K562 (cell line): Measurements from ENCODE around the gene GPC3. TPM values are rescaled to one million over a fixed set of nuclear protein-coding genes. Genes with fewer than 3 reads are reported as not detected.

Experiments used
- ATAC-seq: fragments of 200-7000 bp; cut with Tn5 transposase; 3 replicates; pipeline ENCODE4 v1.9.1; 2020; ENCODE audit warnings: moderate library complexity
- BruUV-seq: library from RNA; stranded (reverse); fragments of 400-500 nt; replicated peaks from 2 replicates; lab custom pipeline; 2021; lab: Mats Ljungman, UMichigan
- CTCF ChIA-PET: fragments of 300-600 bp; formaldehyde crosslinking; extraction: SDS; loops from one replicate; lab custom pipeline; 2021; ENCODE audit warnings: low intra/inter-chr PET ratio; lab: Yijun Ruan, JAX
- POLR2A ChIA-PET: fragments of 300-600, 350-650 bp; sonication (Branson Sonifier 250); formaldehyde crosslinking; extraction: SDS; loops from one replicate; lab custom pipeline; 2021; ENCODE audit warnings: antibody characterized with exemption, inconsistent platforms; lab: Yijun Ruan, JAX
- DNase-seq, 4 experiments: peaks; one replicate each; pipeline versions ENCODE4 v3.0.0 to v3.0.0-alpha.2; 2011 to 2018; ENCODE audit warnings: low spot score in 3 of 4, mixed read lengths in 3 of 4; ENCODE audit errors: extremely low read depth in 1 of 4
- FAIRE-seq: peaks from 2 replicates; lab custom pipeline; 2011; peaks lifted over from hg19 to GRCh38; lab: Jason Lieb, UNC
- H2AFZ ChIP-seq: 2 replicates; pipeline ENCODE4 v1.6.0; 2011; ENCODE audit warnings: low read depth, low read length, control low read depth, inconsistent platforms
- H3K27ac ChIP-seq: fragments of 200-600 bp; 3 replicates; pipeline ENCODE4 v1.8.0; 2011; ENCODE audit warnings: low read depth, mild to moderate bottlenecking, control low read depth, inconsistent platforms, low read length, moderate library complexity, mixed read lengths; ENCODE audit errors: extremely low read depth
- H3K27me3 ChIP-seq, 2 experiments: fragments of 300-600 bp in 1 of 2; 2 replicates in 1 of 2; 3 replicates in 1 of 2; pipeline versions ENCODE4 v1.6.0 to v1.8.0; 2011; ENCODE audit warnings: inconsistent platforms in 2 of 2, low read length in 2 of 2, mild to moderate bottlenecking in 1 of 2, mixed read lengths in 1 of 2, moderate library complexity in 1 of 2; ENCODE audit not compliant: control insufficient read depth in 2 of 2, insufficient read depth in 2 of 2
- H3K36me3 ChIP-seq: fragments of 300-600 bp; 3 replicates; pipeline ENCODE4 v1.8.0; 2011; ENCODE audit warnings: mild to moderate bottlenecking, low read length, inconsistent platforms; ENCODE audit not compliant: control insufficient read depth, insufficient read depth
- H3K4me1 ChIP-seq, 2 experiments: fragments of 200-600 bp in 1 of 2; replicated peaks in 1 of 2; 2 replicates in 1 of 2; 3 replicates in 1 of 2; pipeline versions ENCODE4 v1.5.1 to v1.8.0; 2011; ENCODE audit warnings: inconsistent platforms in 2 of 2, low read length in 2 of 2, mild to moderate bottlenecking in 1 of 2, mixed read lengths in 1 of 2, moderate library complexity in 1 of 2; ENCODE audit not compliant: control insufficient read depth in 2 of 2, insufficient read depth in 2 of 2
- H3K4me2 ChIP-seq: 2 replicates; pipeline ENCODE4 v1.6.1; 2011; ENCODE audit warnings: low read length, control low read depth, inconsistent platforms, mixed read lengths; ENCODE audit not compliant: insufficient read depth
- H3K4me3 ChIP-seq: fragments of 200-600 bp; sonication (generic), shearing (Covaris generic); 2 replicates; pipeline ENCODE4 v1.5.1; 2016; ENCODE audit warnings: control low read depth, inconsistent platforms
- H3K79me2 ChIP-seq: fragments of 200-600 bp; 3 replicates; pipeline ENCODE4 v1.8.0; 2011; ENCODE audit warnings: low read length, inconsistent platforms; ENCODE audit not compliant: control insufficient read depth, insufficient read depth
- H3K9ac ChIP-seq, 2 experiments: 2 replicates each; pipeline versions ENCODE4 v1.6.0 to v1.6.1; 2011; ENCODE audit warnings: low read depth in 2 of 2, low read length in 2 of 2, control low read depth in 1 of 2, inconsistent platforms in 1 of 2, mild to moderate bottlenecking in 1 of 2, mixed read lengths in 1 of 2; ENCODE audit not compliant: insufficient read depth in 1 of 2
- H3K9me1 ChIP-seq: one replicate; pipeline ENCODE4 v1.6.0; 2011; ENCODE audit warnings: inconsistent platforms, mild to moderate bottlenecking, low read length, moderate library complexity; ENCODE audit not compliant: control insufficient read depth, insufficient read depth
- H3K9me3 ChIP-seq: replicated peaks from 2 replicates; pipeline ENCODE4 v1.5.1; 2011; ENCODE audit warnings: low read depth, low read length, inconsistent platforms; ENCODE audit not compliant: control insufficient read depth, insufficient read depth
- H4K20me1 ChIP-seq: replicated peaks from 2 replicates; pipeline ENCODE4 v1.6.1; 2011; ENCODE audit warnings: low read length, inconsistent platforms, mixed read lengths; ENCODE audit not compliant: control insufficient read depth, insufficient read depth
- KDM1A ChIP-seq, 2 experiments: fragments of 450-650 bp; IDR thresholded peaks; 2 replicates each; pipeline ENCODE4 v1.6.1; 2016; ENCODE audit warnings: mild to moderate bottlenecking in 2 of 2
- RAD21 ChIP-seq, 2 experiments: fragments of 250-450 bp in 1 of 2; fragments of 450-650 bp in 1 of 2; sonication (Bioruptor Pico) in 1 of 2; formaldehyde crosslinking in 1 of 2; IDR thresholded peaks in 1 of 2; conservative IDR thresholded peaks in 1 of 2; 2 replicates each; pipeline versions ENCODE4 v1.4.0 to v1.8.0; 2020 to 2022; ENCODE audit warnings: mild to moderate bottlenecking in 2 of 2, moderate library complexity in 1 of 2
- SAP30 ChIP-seq: fragments of 200-600 bp; sonication (generic); IDR thresholded peaks from 2 replicates; pipeline ENCODE4 v1.6.1; 2012; ENCODE audit warnings: borderline replicate concordance, low read depth, mild to moderate bottlenecking, moderate library complexity, low read length, control low read depth, inconsistent platforms; ENCODE audit not compliant: insufficient read depth, poor library complexity, severe bottlenecking
- WGBS: fragments of 100-300 bp; shearing (Covaris generic); methylation state at CpG from one replicate; pipeline ENCODE4 v1.1.6; 2016; ENCODE audit warnings: low coverage, mixed read lengths; ENCODE audit not compliant: insufficient coverage; ENCODE audit errors: missing lambda C conversion rate; 5-methylcytosine and 5-hydroxymethylcytosine counted together
- in situ Hi-C: fragments of 300-500 bp; cut with MboI; formaldehyde crosslinking; loops from 4 replicates; pipeline ENCODE4 v1.15.0; 2018; ENCODE audit warnings: inconsistent platforms, mixed read lengths
- intact Hi-C: fragments of 100-400 bp; cut with micrococcal nuclease; formaldehyde crosslinking; loops from 2 replicates; pipeline ENCODE4 v1.14.2; 2022
- polyA plus RNA-seq, 8 experiments: library from polyadenylated mRNA; depleted of rRNA in 4 of 8; stranded (reverse) in 5 of 8; unstranded in 3 of 8; fragments of >200 nt; fragmentation: Nextera tagmentation in 2 of 8; fragmentation: Illumina TruSeq in 1 of 8; extraction: Ambion mirVana in 2 of 8; extraction: Trizol in 1 of 8; gene quantifications; 2 replicates each; pipeline versions ENCODE4 v1.2.1 to v1.2.3, GENCODE V29; 2011 to 2014; ENCODE audit warnings: inconsistent platforms in 1 of 8, missing spikeins in 1 of 8
- total RNA-seq, 7 experiments: library from RNA; depleted of rRNA in 6 of 7; stranded (reverse); fragments of >200 nt in 6 of 7; fragmentation: Illumina TruSeq in 2 of 7; extraction: Trizol in 2 of 7; gene quantifications; 2 replicates each; pipeline versions ENCODE4 v1.2.1 to v1.2.3, GENCODE V29; 2011 to 2021; ENCODE audit warnings: low replicate concordance in 1 of 7
- TF ChIP-seq, protein P1 (sequence below): IDR thresholded peaks from 2 replicates; pipeline ENCODE4 v1.6.1; 2011; ENCODE audit warnings: borderline replicate concordance, low read depth, mild to moderate bottlenecking, moderate library complexity, low read length; ENCODE audit not compliant: insufficient read depth, poor library complexity, severe bottlenecking
- TF ChIP-seq, protein P2 (sequence below): fragments of 450-650 bp; formaldehyde crosslinking; IDR thresholded peaks from 2 replicates; pipeline ENCODE4 v1.4.0; 2022; ENCODE audit warnings: missing genetic modification characterization
- TF ChIP-seq, protein P3 (sequence below), 2 experiments: fragments of 450-650 bp in 1 of 2; sonication (generic) in 1 of 2; formaldehyde crosslinking in 1 of 2; IDR thresholded peaks in 1 of 2; conservative IDR thresholded peaks in 1 of 2; 2 replicates each; pipeline versions ENCODE4 v1.6.1 to v1.8.1; 2016 to 2023; ENCODE audit warnings: mild to moderate bottlenecking in 2 of 2, moderate library complexity in 2 of 2, inconsistent platforms in 1 of 2, missing genetic modification reagents in 1 of 2
- TF ChIP-seq, protein P4 (sequence below), 3 experiments: IDR thresholded peaks in 2 of 3; conservative IDR thresholded peaks in 1 of 3; 2 replicates each; pipeline ENCODE4 v1.5.1; 2011 to 2012; ENCODE audit warnings: low read length in 3 of 3, mild to moderate bottlenecking in 3 of 3, control low read depth in 2 of 3, improper control_type of control experiment in 1 of 3, inconsistent platforms in 1 of 3, low read depth in 1 of 3, mixed read lengths in 1 of 3, moderate library complexity in 1 of 3; ENCODE audit not compliant: insufficient read depth in 2 of 3

Gene GPC3
- total and polyA plus RNA-seq, 9 of the 15 experiments (the other 6 are each of a cell fraction or from before 2014, with no cell fraction given): 0.42 TPM; not detected in 8

- Histone ChIP-seq H3K36me3 (no peaks in the 10 kb centered on the region), H2AFZ (no peak overlapping the region), H3K4me2 (no peak overlapping the region), H3K9me1 (no peaks in the 10 kb centered on the region), H3K9ac (no peak overlapping the region), H3K4me3 (no peak overlapping the region), H3K4me1 (no peaks in the 10 kb centered on the region), H3K79me2 (no peaks in the 10 kb centered on the region), H4K20me1 (no peaks in the 10 kb centered on the region), H3K9me3 (no peaks in the 10 kb centered on the region), H3K27me3 (no peaks in the 10 kb centered on the region), H3K27ac (no peak overlapping the region)
- in situ Hi-C loops (no loop called here), intact Hi-C loops (loop anchor here (2.0 kb wide), 1 partner anchor 46 kb away; no protein-coding TSS in a partner anchor)
- ChIA-PET POLR2A (no interaction called here), CTCF (no interaction called here)
- 0 out of 3 replicates have a peak, but pooled peaks have one; percentile 42 for ATAC-seq
- no TSS peak for BruUV-seq
- 0% methylated on average over 4 of the region's 5 CpGs for WGBS
- peak; percentile 27 to 42 (median 36) for DNase-seq
- FAIRE-seq: no peak
- TF ChIP-seq, protein P1, sequence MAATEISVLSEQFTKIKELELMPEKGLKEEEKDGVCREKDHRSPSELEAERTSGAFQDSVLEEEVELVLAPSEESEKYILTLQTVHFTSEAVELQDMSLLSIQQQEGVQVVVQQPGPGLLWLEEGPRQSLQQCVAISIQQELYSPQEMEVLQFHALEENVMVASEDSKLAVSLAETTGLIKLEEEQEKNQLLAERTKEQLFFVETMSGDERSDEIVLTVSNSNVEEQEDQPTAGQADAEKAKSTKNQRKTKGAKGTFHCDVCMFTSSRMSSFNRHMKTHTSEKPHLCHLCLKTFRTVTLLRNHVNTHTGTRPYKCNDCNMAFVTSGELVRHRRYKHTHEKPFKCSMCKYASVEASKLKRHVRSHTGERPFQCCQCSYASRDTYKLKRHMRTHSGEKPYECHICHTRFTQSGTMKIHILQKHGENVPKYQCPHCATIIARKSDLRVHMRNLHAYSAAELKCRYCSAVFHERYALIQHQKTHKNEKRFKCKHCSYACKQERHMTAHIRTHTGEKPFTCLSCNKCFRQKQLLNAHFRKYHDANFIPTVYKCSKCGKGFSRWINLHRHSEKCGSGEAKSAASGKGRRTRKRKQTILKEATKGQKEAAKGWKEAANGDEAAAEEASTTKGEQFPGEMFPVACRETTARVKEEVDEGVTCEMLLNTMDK: peak; percentile 55
- TF ChIP-seq KDM1A (IDR thresholded peaks at IDR 0.05): no peak
- TF ChIP-seq SAP30: no peak
- TF ChIP-seq RAD21 (CRISPR knock-in tag; conservative IDR thresholded peaks at IDR 0.05 in 1 of 2, IDR thresholded peaks at IDR 0.05 in 1 of 2): peak in 1 of 2 experiments; percentile 26; a peak in 2 of 4 replicates
- TF ChIP-seq, protein P2, sequence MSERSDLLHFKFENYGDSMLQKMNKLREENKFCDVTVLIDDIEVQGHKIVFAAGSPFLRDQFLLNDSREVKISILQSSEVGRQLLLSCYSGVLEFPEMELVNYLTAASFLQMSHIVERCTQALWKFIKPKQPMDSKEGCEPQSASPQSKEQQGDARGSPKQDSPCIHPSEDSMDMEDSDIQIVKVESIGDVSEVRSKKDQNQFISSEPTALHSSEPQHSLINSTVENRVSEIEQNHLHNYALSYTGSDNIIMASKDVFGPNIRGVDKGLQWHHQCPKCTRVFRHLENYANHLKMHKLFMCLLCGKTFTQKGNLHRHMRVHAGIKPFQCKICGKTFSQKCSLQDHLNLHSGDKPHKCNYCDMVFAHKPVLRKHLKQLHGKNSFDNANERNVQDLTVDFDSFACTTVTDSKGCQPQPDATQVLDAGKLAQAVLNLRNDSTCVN: no peak
- TF ChIP-seq, protein P3, sequence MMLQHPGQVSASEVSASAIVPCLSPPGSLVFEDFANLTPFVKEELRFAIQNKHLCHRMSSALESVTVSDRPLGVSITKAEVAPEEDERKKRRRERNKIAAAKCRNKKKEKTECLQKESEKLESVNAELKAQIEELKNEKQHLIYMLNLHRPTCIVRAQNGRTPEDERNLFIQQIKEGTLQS (IDR thresholded peaks at IDR 0.05): peak; percentile 12; the same call in 1 of the 2 replicates
- TF ChIP-seq, protein P3 (CRISPR knock-in tag; conservative IDR thresholded peaks at IDR 0.05): no peak
- TF ChIP-seq, protein P4, sequence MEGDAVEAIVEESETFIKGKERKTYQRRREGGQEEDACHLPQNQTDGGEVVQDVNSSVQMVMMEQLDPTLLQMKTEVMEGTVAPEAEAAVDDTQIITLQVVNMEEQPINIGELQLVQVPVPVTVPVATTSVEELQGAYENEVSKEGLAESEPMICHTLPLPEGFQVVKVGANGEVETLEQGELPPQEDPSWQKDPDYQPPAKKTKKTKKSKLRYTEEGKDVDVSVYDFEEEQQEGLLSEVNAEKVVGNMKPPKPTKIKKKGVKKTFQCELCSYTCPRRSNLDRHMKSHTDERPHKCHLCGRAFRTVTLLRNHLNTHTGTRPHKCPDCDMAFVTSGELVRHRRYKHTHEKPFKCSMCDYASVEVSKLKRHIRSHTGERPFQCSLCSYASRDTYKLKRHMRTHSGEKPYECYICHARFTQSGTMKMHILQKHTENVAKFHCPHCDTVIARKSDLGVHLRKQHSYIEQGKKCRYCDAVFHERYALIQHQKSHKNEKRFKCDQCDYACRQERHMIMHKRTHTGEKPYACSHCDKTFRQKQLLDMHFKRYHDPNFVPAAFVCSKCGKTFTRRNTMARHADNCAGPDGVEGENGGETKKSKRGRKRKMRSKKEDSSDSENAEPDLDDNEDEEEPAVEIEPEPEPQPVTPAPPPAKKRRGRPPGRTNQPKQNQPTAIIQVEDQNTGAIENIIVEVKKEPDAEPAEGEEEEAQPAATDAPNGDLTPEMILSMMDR (IDR thresholded peaks at IDR 0.05 in 2 of 3, conservative IDR thresholded peaks at IDR 0.05 in 1 of 3; ENCODE audit: insufficient read depth in 2 of 3, low read depth in 1 of 3, low read length in 3 of 3): peak; percentile 42 to 53 (median 52)
These were observed 146.4 kb downstream of the GPC3 start for GRCh38 chrX:133838761-133839676.
